Measurements from ENCODE around the gene PTPRG.

- TF ChIP-seq EZH2 (IDR thresholded peaks at IDR 0.05; ENCODE audit: insufficient read depth, poor library complexity, severe bottlenecking) (no peak), EZH2phosphoT487 (IDR thresholded peaks at IDR 0.05; ENCODE audit: insufficient read depth, low read depth) (no peak)
Measured at GRCh38 chr3:61805510-61806080, 244.2 kb downstream of the PTPRG start.

Data from GM23248 (cell line).